SK-N-MC (cell line): ENCODE measurements around the gene GBX2.

ENCODE experiments used
- EZH2 ChIP-seq: fragments of 200-600 bp; sonication (generic); IDR thresholded peaks from one replicate; pipeline ENCODE4 v1.6.1; 2017; ENCODE audit warnings: antibody characterized with exemption
- POLR2AphosphoS5 ChIP-seq: IDR thresholded peaks from 2 replicates; pipeline ENCODE4 v1.6.1; 2012; ENCODE audit warnings: mild to moderate bottlenecking, low read depth, low read length, borderline replicate concordance

GRCh38 chr2:236130349-236130998, 37.7 kb downstream of the GBX2 start:
- no peak for TF ChIP-seq POLR2AphosphoS5
- TF ChIP-seq EZH2: no peak
